ENCODE data around the gene CHRM2.

CHRM2 gene

DNA sequence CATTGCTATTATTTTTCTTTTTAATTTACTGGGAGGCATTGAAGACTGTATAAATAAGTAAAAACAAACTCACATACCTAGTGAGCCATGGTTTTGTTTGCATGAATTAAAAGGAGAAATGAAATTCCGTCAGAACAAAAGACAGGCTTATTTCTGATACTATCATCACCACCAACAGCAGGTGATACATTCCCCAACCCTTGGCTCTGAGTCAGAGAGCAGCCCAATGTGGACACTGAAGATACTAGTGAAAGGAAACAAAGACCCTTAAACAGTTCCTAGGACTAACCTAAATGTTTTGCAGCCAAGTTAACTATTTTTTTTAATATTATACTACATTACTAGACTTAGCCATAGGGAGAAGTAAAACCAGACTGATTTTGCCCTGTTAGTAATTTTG is 31.6 kb downstream of the CHRM2 start:
- H3K27ac ChIP-seq (ENCODE audit: low read length): no peak overlapping the region
- H3K4me1 ChIP-seq (ENCODE audit: insufficient read depth, low read length): no peaks in the 10 kb centered on the region
- no peak overlapping the region for H3K9ac ChIP-seq (ENCODE audit: low read depth, low read length)
- H3K9me3 ChIP-seq (ENCODE audit: insufficient read depth, low read depth, low read length): no peaks in the 10 kb centered on the region
- no peaks in the 10 kb centered on the region for H3K27me3 ChIP-seq (ENCODE audit: insufficient read depth, low read length)
- H3K4me3 ChIP-seq (ENCODE audit: low read length): no peak overlapping the region
- no peaks in the 10 kb centered on the region for H3K36me3 ChIP-seq (ENCODE audit: insufficient read depth, low read depth, low read length)

- no peak overlapping the region for H3K27ac ChIP-seq (ENCODE audit: low read length)
- no peaks in the 10 kb centered on the region for H3K27me3 ChIP-seq (ENCODE audit: insufficient read depth, low read length)
- peaks cover 3% of the 10 kb centered on the region; the same call in 1 of the 2 replicates for H3K9me3 ChIP-seq (ENCODE audit: insufficient read depth, low read depth, low read length)
- no peak overlapping the region for H3K4me3 ChIP-seq (ENCODE audit: low read length)
- H3K36me3 ChIP-seq (ENCODE audit: insufficient read depth, low read depth, low read length): no peaks in the 10 kb centered on the region
- no peak overlapping the region for H3K9ac ChIP-seq (ENCODE audit: low read depth, low read length)
- H3K4me1 ChIP-seq (ENCODE audit: insufficient read depth, low read length): no peaks in the 10 kb centered on the region
Observed at GRCh38 chr7:136910771-136911170, 42.3 kb downstream of the CHRM2 start.

DNA sequence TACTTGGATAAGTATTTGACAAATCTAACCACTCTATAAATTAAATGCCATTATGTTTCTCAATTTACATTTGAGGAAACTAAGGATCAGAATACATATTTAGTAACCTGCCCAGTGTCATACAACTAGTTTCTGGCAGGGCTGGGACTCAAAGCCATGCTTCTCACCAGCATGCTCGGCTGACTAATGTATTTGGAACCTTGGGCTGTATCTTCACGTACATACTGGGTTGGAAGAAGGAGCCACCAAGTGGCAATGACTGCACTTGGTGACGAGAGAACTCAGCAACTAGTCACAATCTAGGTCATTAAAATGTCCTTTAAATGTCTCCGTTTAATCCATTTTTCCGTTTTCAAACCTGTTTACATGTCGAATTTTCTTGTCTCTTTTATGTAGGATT is 42.9 kb downstream of the CHRM2 start:
- no peak overlapping the region for H3K9ac ChIP-seq (ENCODE audit: low read depth, low read length)
- H3K27me3 ChIP-seq (ENCODE audit: insufficient read depth, low read length): no peaks in the 10 kb centered on the region

GRCh38 chr7:136912339-136912738 is 43.9 kb downstream of the CHRM2 start:
- Histone ChIP-seq H3K4me3 (ENCODE audit: low read length) (no peak overlapping the region), H3K27me3 (ENCODE audit: insufficient read depth, low read length) (no peaks in the 10 kb centered on the region), H3K4me1 (ENCODE audit: insufficient read depth, low read length) (no peaks in the 10 kb centered on the region), H3K9ac (ENCODE audit: low read depth, low read length) (no peak overlapping the region), H3K27ac (ENCODE audit: low read length) (no peak overlapping the region), H3K9me3 (ENCODE audit: insufficient read depth, low read depth, low read length) (no peaks in the 10 kb centered on the region), H3K36me3 (ENCODE audit: insufficient read depth, low read depth, low read length) (no peaks in the 10 kb centered on the region)

More for the DNA sequence above, 42.9 kb downstream of the CHRM2 start:
- H3K36me3 ChIP-seq (ENCODE audit: insufficient read depth, low read depth, low read length): no peaks in the 10 kb centered on the region
- no peaks in the 10 kb centered on the region for H3K4me1 ChIP-seq (ENCODE audit: insufficient read depth, low read length)
- no peak overlapping the region for H3K4me3 ChIP-seq (ENCODE audit: low read length)
- H3K27ac ChIP-seq (ENCODE audit: low read length): no peak overlapping the region
- H3K9me3 ChIP-seq (ENCODE audit: insufficient read depth, low read depth, low read length): peaks cover 3% of the 10 kb centered on the region; the same call in 1 of the 2 replicates

GRCh38 chr7:136914016-136914415 is 45.6 kb downstream of the CHRM2 start:
- Histone ChIP-seq H3K27ac (ENCODE audit: low read length) (no peak overlapping the region), H3K9ac (ENCODE audit: low read depth, low read length) (no peak overlapping the region), H3K4me1 (ENCODE audit: insufficient read depth, low read length) (no peaks in the 10 kb centered on the region), H3K9me3 (ENCODE audit: insufficient read depth, low read depth, low read length) (no peaks in the 10 kb centered on the region), H3K4me3 (ENCODE audit: low read length) (no peak overlapping the region), H3K27me3 (ENCODE audit: insufficient read depth, low read length) (no peaks in the 10 kb centered on the region), H3K36me3 (ENCODE audit: insufficient read depth, low read depth, low read length) (no peaks in the 10 kb centered on the region)

DNA sequence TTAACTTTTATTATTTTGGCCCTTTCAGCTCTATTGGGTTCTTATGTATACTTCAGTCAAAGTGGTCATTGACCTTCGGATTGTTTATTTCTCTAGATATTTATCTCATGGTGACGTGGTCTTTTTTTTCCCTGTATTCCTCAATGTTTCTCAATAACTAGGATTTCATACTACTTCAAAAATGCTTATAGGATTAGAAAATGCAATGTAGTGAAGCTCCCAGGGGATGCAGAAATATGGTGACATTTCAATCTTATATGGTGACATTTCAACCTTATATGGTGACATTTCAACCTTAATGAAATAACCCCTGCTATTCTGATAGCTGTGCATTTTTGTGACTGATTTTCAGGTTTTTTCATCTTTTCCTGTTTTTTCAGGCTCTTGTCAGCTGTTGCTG is 51.4 kb downstream of the CHRM2 start:
- no peak overlapping the region for H3K4me3 ChIP-seq (ENCODE audit: low read length)
- no peaks in the 10 kb centered on the region for H3K4me1 ChIP-seq (ENCODE audit: insufficient read depth, low read length)
- H3K27me3 ChIP-seq (ENCODE audit: insufficient read depth, low read length): no peaks in the 10 kb centered on the region
- no peaks in the 10 kb centered on the region for H3K36me3 ChIP-seq (ENCODE audit: insufficient read depth, low read depth, low read length)
- no peak overlapping the region for H3K27ac ChIP-seq (ENCODE audit: low read length)
- no peak overlapping the region for H3K9ac ChIP-seq (ENCODE audit: low read depth, low read length)
- H3K9me3 ChIP-seq (ENCODE audit: insufficient read depth, low read depth, low read length): no peaks in the 10 kb centered on the region

- H3K36me3 ChIP-seq (ENCODE audit: insufficient read depth, low read depth, low read length): no peaks in the 10 kb centered on the region
- no peak overlapping the region for H3K9ac ChIP-seq (ENCODE audit: low read depth, low read length)
- H3K27ac ChIP-seq (ENCODE audit: low read length): no peak overlapping the region
- H3K4me1 ChIP-seq (ENCODE audit: insufficient read depth, low read length): no peaks in the 10 kb centered on the region
- no peak overlapping the region for H3K4me3 ChIP-seq (ENCODE audit: low read length)
- no peaks in the 10 kb centered on the region for H3K27me3 ChIP-seq (ENCODE audit: insufficient read depth, low read length)
- H3K9me3 ChIP-seq (ENCODE audit: insufficient read depth, low read depth, low read length): no peaks in the 10 kb centered on the region
Observed at GRCh38 chr7:136923111-136923667, 54.7 kb downstream of the CHRM2 start.

DNA sequence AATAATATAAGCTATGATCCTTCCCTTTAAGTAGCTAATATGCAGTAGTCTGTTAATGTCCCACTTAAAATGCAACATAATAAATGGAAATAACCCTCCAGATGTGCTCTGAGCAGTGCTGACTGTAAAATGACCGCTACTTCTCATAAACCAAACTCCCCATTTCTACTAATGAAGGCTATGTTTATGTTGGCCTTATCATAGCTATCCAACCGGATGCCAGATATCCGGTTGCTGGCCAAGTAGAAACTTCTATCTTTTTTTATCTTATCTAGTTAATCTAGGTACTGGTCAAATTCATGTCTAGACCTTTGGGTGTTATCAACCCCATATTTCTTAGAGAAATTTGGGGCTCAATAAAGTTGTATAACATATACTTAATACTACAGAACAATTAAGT is 56.6 kb downstream of the CHRM2 start:
- H3K4me3 ChIP-seq (ENCODE audit: low read length): no peak overlapping the region
- no peak overlapping the region for H3K9ac ChIP-seq (ENCODE audit: low read depth, low read length)
- H3K36me3 ChIP-seq (ENCODE audit: insufficient read depth, low read depth, low read length): no peaks in the 10 kb centered on the region
- no peaks in the 10 kb centered on the region for H3K4me1 ChIP-seq (ENCODE audit: insufficient read depth, low read length)
- H3K27me3 ChIP-seq (ENCODE audit: insufficient read depth, low read length): no peaks in the 10 kb centered on the region
- no peak overlapping the region for H3K27ac ChIP-seq (ENCODE audit: low read length)
- no peaks in the 10 kb centered on the region for H3K9me3 ChIP-seq (ENCODE audit: insufficient read depth, low read depth, low read length)

DNA sequence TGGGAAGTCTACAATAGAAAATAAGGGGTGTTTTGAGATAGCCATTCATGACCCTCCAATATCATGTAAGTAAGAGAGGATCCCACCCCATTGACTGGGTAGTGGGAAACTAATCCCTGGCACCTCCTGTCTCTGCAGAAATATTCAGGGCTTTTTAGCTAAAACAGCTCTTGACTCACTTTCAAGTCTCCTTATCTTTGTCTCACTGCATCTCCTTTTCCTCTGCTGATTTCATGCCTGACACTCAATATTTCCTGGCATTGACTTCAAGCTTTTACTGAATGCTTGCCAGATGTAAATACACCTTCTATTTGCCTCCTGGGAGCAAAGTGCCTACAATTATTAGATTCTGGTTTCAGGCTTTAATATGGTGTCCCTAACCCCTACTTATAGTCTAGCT is 57.1 kb downstream of the CHRM2 start:
- H3K4me1 ChIP-seq (ENCODE audit: insufficient read depth, low read length): no peaks in the 10 kb centered on the region

GRCh38 chr7:136931169-136931867 is 62.9 kb downstream of the CHRM2 start:
- no peaks in the 10 kb centered on the region for H3K36me3 ChIP-seq (ENCODE audit: insufficient read depth, low read depth, low read length)
- no peak overlapping the region for H3K9ac ChIP-seq (ENCODE audit: low read depth, low read length)
- H3K9me3 ChIP-seq (ENCODE audit: insufficient read depth, low read depth, low read length): no peaks in the 10 kb centered on the region
- no peak overlapping the region for H3K27ac ChIP-seq (ENCODE audit: low read length)
- H3K4me1 ChIP-seq (ENCODE audit: insufficient read depth, low read length): no peaks in the 10 kb centered on the region
- H3K27me3 ChIP-seq (ENCODE audit: insufficient read depth, low read length): no peaks in the 10 kb centered on the region
- no peak overlapping the region for H3K4me3 ChIP-seq (ENCODE audit: low read length)

More for the DNA sequence above, 57.1 kb downstream of the CHRM2 start:
- Histone ChIP-seq H3K9ac (ENCODE audit: low read depth, low read length) (no peak overlapping the region), H3K27ac (ENCODE audit: low read length) (no peak overlapping the region), H3K9me3 (ENCODE audit: insufficient read depth, low read depth, low read length) (no peaks in the 10 kb centered on the region), H3K27me3 (ENCODE audit: insufficient read depth, low read length) (no peaks in the 10 kb centered on the region), H3K4me3 (ENCODE audit: low read length) (no peak overlapping the region), H3K36me3 (ENCODE audit: insufficient read depth, low read depth, low read length) (no peaks in the 10 kb centered on the region)

- no peak overlapping the region for H3K27ac ChIP-seq (ENCODE audit: low read length)
- no peak overlapping the region for H3K4me3 ChIP-seq (ENCODE audit: low read length)
- H3K9ac ChIP-seq (ENCODE audit: low read depth, low read length): no peak overlapping the region
- no peaks in the 10 kb centered on the region for H3K27me3 ChIP-seq (ENCODE audit: insufficient read depth, low read length)
- no peaks in the 10 kb centered on the region for H3K9me3 ChIP-seq (ENCODE audit: insufficient read depth, low read depth, low read length)
- H3K36me3 ChIP-seq (ENCODE audit: insufficient read depth, low read depth, low read length): no peaks in the 10 kb centered on the region
- peaks cover 3% of the 10 kb centered on the region; the same call in 1 of the 2 replicates for H3K4me1 ChIP-seq (ENCODE audit: insufficient read depth, low read length)
Observed at GRCh38 chr7:136937436-136937835, 69.0 kb downstream of the CHRM2 start.

DNA sequence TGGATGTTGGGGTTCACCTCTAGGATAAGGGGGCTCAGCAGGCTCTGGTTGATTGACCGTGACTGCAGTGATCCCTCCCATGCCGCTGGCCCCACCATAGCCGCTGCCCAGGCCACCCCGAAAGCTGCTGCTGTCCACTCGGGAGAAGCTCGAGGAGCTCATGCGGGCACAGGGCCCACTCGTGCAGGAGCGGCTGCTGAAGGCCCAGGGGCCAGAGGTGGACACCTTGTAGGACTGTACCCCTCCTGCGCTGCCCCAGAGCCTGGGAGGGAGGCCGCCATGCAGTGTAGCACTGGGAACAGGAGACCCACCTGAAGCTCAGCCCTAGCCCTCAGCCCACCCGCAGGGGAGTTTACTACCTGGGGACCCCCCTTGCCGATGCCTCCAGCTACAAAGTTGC is 70.0 kb downstream of the CHRM2 start:
- Histone ChIP-seq H3K27me3 (ENCODE audit: insufficient read depth, low read length) (no peaks in the 10 kb centered on the region), H3K36me3 (ENCODE audit: insufficient read depth, low read depth, low read length) (no peaks in the 10 kb centered on the region), H3K27ac (ENCODE audit: low read length) (no peak overlapping the region), H3K4me1 (ENCODE audit: insufficient read depth, low read length) (peaks cover 10% of the 10 kb centered on the region; the same call in 1 of the 2 replicates), H3K9me3 (ENCODE audit: insufficient read depth, low read depth, low read length) (no peaks in the 10 kb centered on the region), H3K9ac (ENCODE audit: low read depth, low read length) (no peak overlapping the region), H3K4me3 (ENCODE audit: low read length) (no peak overlapping the region)

All from iPS-20b (cell line).